Loucy (cell line): ENCODE data around the gene LAMP2.

Source experiments
- H2AFZ ChIP-seq: fragments of 200-600 bp; sonication (generic); 2 replicates; pipeline ENCODE4 v1.6.0; 2016; ENCODE audit warnings: antibody characterized with exemption, mild to moderate bottlenecking, low read length, moderate library complexity
- H3F3A ChIP-seq: fragments of 200-600 bp; 2 replicates; pipeline ENCODE4 v1.6.0; 2016; ENCODE audit warnings: antibody characterized with exemption, low read depth, mild to moderate bottlenecking
- H3K27me3 ChIP-seq: fragments of 200-600 bp; sonication (generic); 2 replicates; pipeline ENCODE4 v1.6.1; 2014; ENCODE audit warnings: low read length, mild to moderate bottlenecking; ENCODE audit not compliant: insufficient read depth, poor library complexity, severe bottlenecking
- H3K36me3 ChIP-seq: fragments of 200-600 bp; sonication (generic); 2 replicates; pipeline ENCODE4 v1.6.1; 2016; ENCODE audit warnings: low read length; ENCODE audit not compliant: insufficient read depth
- H3K4me1 ChIP-seq: fragments of 200-600 bp; sonication (generic); 2 replicates; pipeline ENCODE4 v1.5.1; 2014; ENCODE audit warnings: low read length, mild to moderate bottlenecking; ENCODE audit not compliant: insufficient read depth, poor library complexity, severe bottlenecking
- H3K4me2 ChIP-seq: fragments of 200-600 bp; sonication (generic); 2 replicates; pipeline ENCODE4 v1.6.0; 2014; ENCODE audit warnings: antibody characterized with exemption, low read length, low read depth, mild to moderate bottlenecking; ENCODE audit not compliant: poor library complexity, severe bottlenecking
- H3K4me3 ChIP-seq: fragments of 200-600 bp; sonication (generic); 2 replicates; pipeline ENCODE4 v1.5.1; 2014; ENCODE audit warnings: low read length, mild to moderate bottlenecking, mixed read lengths; ENCODE audit not compliant: poor library complexity, severe bottlenecking
- H3K79me2 ChIP-seq: fragments of 200-600 bp; sonication (generic); 2 replicates; pipeline ENCODE4 v1.6.1; 2014; ENCODE audit warnings: low read length; ENCODE audit not compliant: insufficient read depth
- H3K9ac ChIP-seq: fragments of 200-600 bp; sonication (generic); 2 replicates; pipeline ENCODE4 v1.6.0; 2014; ENCODE audit warnings: mild to moderate bottlenecking, low read depth, low read length, moderate library complexity; ENCODE audit not compliant: poor library complexity, severe bottlenecking
- H3K9me2 ChIP-seq: fragments of 200-600 bp; sonication (generic); replicated peaks from 2 replicates; pipeline ENCODE4 v1.6.1; 2016; ENCODE audit warnings: low read depth, low read length, mixed read lengths
- H3K9me3 ChIP-seq: fragments of 200-600 bp; sonication (generic); 2 replicates; pipeline ENCODE4 v1.6.1; 2014; ENCODE audit warnings: mild to moderate bottlenecking, antibody characterized with exemption, low read length, low read depth; ENCODE audit not compliant: insufficient read depth
- H4K20me1 ChIP-seq: fragments of 200-600 bp; sonication (generic); 2 replicates; pipeline ENCODE4 v1.6.0; 2014; ENCODE audit warnings: antibody characterized with exemption, low read length, mild to moderate bottlenecking; ENCODE audit not compliant: insufficient read depth, poor library complexity, severe bottlenecking
- CTCF ChIP-seq: fragments of 200-600 bp; sonication (generic); conservative IDR thresholded peaks from 2 replicates; pipeline ENCODE4 v1.5.1; 2014; ENCODE audit warnings: mild to moderate bottlenecking, antibody characterized with exemption, low read length
- EZH2phosphoT487 ChIP-seq: fragments of 200-600 bp; IDR thresholded peaks from 2 replicates; pipeline ENCODE4 v1.6.1; 2018; ENCODE audit warnings: antibody characterized with exemption, mild to moderate bottlenecking, moderate library complexity, borderline replicate concordance

Gene LAMP2

GRCh38 chrX:120379937-120380681 is 89.0 kb downstream of the LAMP2 start:
- Histone ChIP-seq H3K36me3 (no peaks in the 10 kb centered on the region), H3K4me2 (no peak overlapping the region), H3K4me3 (no peak overlapping the region), H3K9ac (no peak overlapping the region), H3F3A (no peaks in the 10 kb centered on the region), H3K27me3 (no peaks in the 10 kb centered on the region), H4K20me1 (no peaks in the 10 kb centered on the region), H3K4me1 (no peaks in the 10 kb centered on the region), H3K9me3 (no peaks in the 10 kb centered on the region), H3K79me2 (no peaks in the 10 kb centered on the region), H2AFZ (peak overlapping the region; percentile 30; the same call in 1 of the 2 replicates), H3K9me2 (no peaks in the 10 kb centered on the region)
- TF ChIP-seq EZH2phosphoT487 (no peak), CTCF (no peak)

GRCh38 chrX:120378570-120378969 is 90.5 kb downstream of the LAMP2 start:
- no peaks in the 10 kb centered on the region for H4K20me1 ChIP-seq
- H3K4me3 ChIP-seq: no peak overlapping the region
- H3K9ac ChIP-seq: no peak overlapping the region
- H3K9me3 ChIP-seq: no peaks in the 10 kb centered on the region
- no peak overlapping the region for H3K4me2 ChIP-seq
- no peaks in the 10 kb centered on the region for H3F3A ChIP-seq
- no peaks in the 10 kb centered on the region for H3K9me2 ChIP-seq
- H2AFZ ChIP-seq: no peak overlapping the region
- no peaks in the 10 kb centered on the region for H3K36me3 ChIP-seq
- H3K4me1 ChIP-seq: no peaks in the 10 kb centered on the region
- H3K79me2 ChIP-seq: no peaks in the 10 kb centered on the region
- TF ChIP-seq EZH2phosphoT487 (no peak), CTCF (no peak)
- H3K27me3 ChIP-seq: no peaks in the 10 kb centered on the region
